ENCODE results near the gene DCDC1. TPM values are rescaled to one million over a fixed set of nuclear protein-coding genes. Genes with fewer than 3 reads are reported as not detected.
"Not testable (repeated sequence)": the region's sequence is repeated elsewhere in the genome, so short reads cannot be mapped to it uniquely, and the experiment has no call there.

The DCDC1 gene
- total RNA-seq, 1 donor from 2014 or later, result 0.47 TPM

GRCh38 chr11:31323145-31323544, 46.4 kb downstream of the DCDC1 start:
- no peak overlapping the region for H3K4me3 Mint-ChIP-seq (ENCODE audit: unreplicated experiment)
- no peak for TF ChIP-seq CTCF (IDR thresholded peaks at IDR 0.05; ENCODE audit: partially characterized antibody, unreplicated experiment)
- no peak for DNase-seq
- no peak overlapping the region for H3K27ac Mint-ChIP-seq (ENCODE audit: unreplicated experiment)
- H3K36me3 Mint-ChIP-seq (ENCODE audit: unreplicated experiment), result peaks cover 4% of the 10 kb centered on the region
- H3K27me3 Mint-ChIP-seq (ENCODE audit: unreplicated experiment), result no peaks in the 10 kb centered on the region
- H3K4me1 Mint-ChIP-seq (ENCODE audit: low read depth, unreplicated experiment), result no peaks in the 10 kb centered on the region
- H3K9me3 Mint-ChIP-seq (ENCODE audit: unreplicated experiment), result no peaks in the 10 kb centered on the region

GRCh38 chr11:31321494-31321893, 48.0 kb downstream of the DCDC1 start:
- not testable (repeated sequence) for DNase-seq; H3K4me1 Mint-ChIP-seq (ENCODE audit: low read depth, unreplicated experiment); H3K27ac Mint-ChIP-seq (ENCODE audit: unreplicated experiment); H3K9me3 Mint-ChIP-seq (ENCODE audit: unreplicated experiment); H3K4me3 Mint-ChIP-seq (ENCODE audit: unreplicated experiment); H3K36me3 Mint-ChIP-seq (ENCODE audit: unreplicated experiment); H3K27me3 Mint-ChIP-seq (ENCODE audit: unreplicated experiment)

- DNase-seq, result no peak
- no peak for TF ChIP-seq CTCF (IDR thresholded peaks at IDR 0.05; ENCODE audit: partially characterized antibody, unreplicated experiment)
- no peak overlapping the region for H3K27ac Mint-ChIP-seq (ENCODE audit: unreplicated experiment)
- H3K9me3 Mint-ChIP-seq (ENCODE audit: unreplicated experiment), result no peaks in the 10 kb centered on the region
- no peaks in the 10 kb centered on the region for H3K36me3 Mint-ChIP-seq (ENCODE audit: unreplicated experiment)
- H3K4me3 Mint-ChIP-seq (ENCODE audit: unreplicated experiment), result no peak overlapping the region
- no peaks in the 10 kb centered on the region for H3K27me3 Mint-ChIP-seq (ENCODE audit: unreplicated experiment)
- no peaks in the 10 kb centered on the region for H3K4me1 Mint-ChIP-seq (ENCODE audit: low read depth, unreplicated experiment)
Observed at GRCh38 chr11:31303644-31304180, 65.8 kb downstream of the DCDC1 start.

- Mint-ChIP-seq H3K27ac (ENCODE audit: unreplicated experiment) (no peak overlapping the region), H3K36me3 (ENCODE audit: unreplicated experiment) (no peaks in the 10 kb centered on the region), H3K27me3 (ENCODE audit: unreplicated experiment) (no peaks in the 10 kb centered on the region), H3K4me1 (ENCODE audit: low read depth, unreplicated experiment) (no peaks in the 10 kb centered on the region), H3K9me3 (ENCODE audit: unreplicated experiment) (no peaks in the 10 kb centered on the region), H3K4me3 (ENCODE audit: unreplicated experiment) (no peak overlapping the region)
- TF ChIP-seq CTCF (IDR thresholded peaks at IDR 0.05; ENCODE audit: partially characterized antibody, unreplicated experiment), result no peak
- DNase-seq, result no peak
Observed at GRCh38 chr11:31301549-31302510, 67.7 kb downstream of the DCDC1 start.

- H3K27me3 Mint-ChIP-seq (ENCODE audit: unreplicated experiment), result peaks cover 2% of the 10 kb centered on the region
- no peaks in the 10 kb centered on the region for H3K9me3 Mint-ChIP-seq (ENCODE audit: unreplicated experiment)
- no peaks in the 10 kb centered on the region for H3K36me3 Mint-ChIP-seq (ENCODE audit: unreplicated experiment)
- no peak for TF ChIP-seq CTCF (IDR thresholded peaks at IDR 0.05; ENCODE audit: partially characterized antibody, unreplicated experiment)
- H3K4me1 Mint-ChIP-seq (ENCODE audit: low read depth, unreplicated experiment), result no peaks in the 10 kb centered on the region
- no peak overlapping the region for H3K27ac Mint-ChIP-seq (ENCODE audit: unreplicated experiment)
- DNase-seq, result no peak
- no peak overlapping the region for H3K4me3 Mint-ChIP-seq (ENCODE audit: unreplicated experiment)
Observed at GRCh38 chr11:31295308-31295707, 74.2 kb downstream of the DCDC1 start.

GRCh38 chr11:31273527-31273926, 96.0 kb downstream of the DCDC1 start:
- not testable (repeated sequence) for H3K9me3 Mint-ChIP-seq (ENCODE audit: unreplicated experiment); H3K27me3 Mint-ChIP-seq (ENCODE audit: unreplicated experiment); H3K27ac Mint-ChIP-seq (ENCODE audit: unreplicated experiment); DNase-seq; H3K4me1 Mint-ChIP-seq (ENCODE audit: low read depth, unreplicated experiment); H3K4me3 Mint-ChIP-seq (ENCODE audit: unreplicated experiment)
- H3K36me3 Mint-ChIP-seq (ENCODE audit: unreplicated experiment), result peaks cover 26% of the 10 kb centered on the region
